Neural cell (in vitro differentiated cells): Measurements from ENCODE around the gene RASGEF1C. TPM values are rescaled to one million over a fixed set of nuclear protein-coding genes. Genes with fewer than 3 reads are reported as not detected.

Experiments
- H2AFZ ChIP-seq: fragments of 200-600, 300-800 bp; sonication (generic), shearing (Covaris generic); 2 replicates; pipeline ENCODE4 v1.6.0; 2014; ENCODE audit warnings: low read depth, mild to moderate bottlenecking, antibody characterized with exemption, low read length, moderate library complexity
- H3F3A ChIP-seq: fragments of 200-600 bp; shearing (Covaris generic); 2 replicates; pipeline ENCODE4 v1.6.1; 2016; ENCODE audit warnings: mild to moderate bottlenecking, moderate library complexity, mixed read lengths, antibody characterized with exemption, low read length; ENCODE audit not compliant: insufficient read depth, poor library complexity, severe bottlenecking
- H3K27ac ChIP-seq: fragments of 200-600, 300-800 bp; sonication (generic), shearing (Covaris generic); 2 replicates; pipeline ENCODE4 v1.5.1; 2014; ENCODE audit warnings: mild to moderate bottlenecking, low read length, moderate library complexity
- H3K27me3 ChIP-seq: fragments of 300-800, 200-600 bp; sonication (generic), shearing (Covaris generic); 2 replicates; pipeline ENCODE4 v1.6.0; 2014; ENCODE audit warnings: mild to moderate bottlenecking, low read depth, low read length, moderate library complexity; ENCODE audit not compliant: insufficient read depth
- H3K36me3 ChIP-seq: fragments of 300-800, 200-600 bp; sonication (generic), shearing (Covaris generic); 2 replicates; pipeline ENCODE4 v1.5.1; 2014; ENCODE audit warnings: mild to moderate bottlenecking, antibody characterized with exemption, low read length, moderate library complexity; ENCODE audit not compliant: insufficient read depth
- H3K4me2 ChIP-seq: fragments of 300-800, 200-600 bp; sonication (generic), shearing (Covaris generic); 2 replicates; pipeline ENCODE4 v1.6.0; 2014; ENCODE audit warnings: mild to moderate bottlenecking, low read length
- H3K4me3 ChIP-seq: fragments of 300-800, 200-600 bp; sonication (generic), shearing (Covaris generic); 2 replicates; pipeline ENCODE4 v1.5.1; 2014; ENCODE audit warnings: mild to moderate bottlenecking, low read length, moderate library complexity
- H3K79me2 ChIP-seq: fragments of 200-600 bp; shearing (Covaris generic); replicated peaks from 2 replicates; pipeline ENCODE4 v1.6.0; 2014; ENCODE audit warnings: mild to moderate bottlenecking, low read length, moderate library complexity; ENCODE audit not compliant: insufficient read depth
- H3K9ac ChIP-seq: fragments of 300-800, 200-600 bp; sonication (generic), shearing (Covaris generic); 2 replicates; pipeline ENCODE4 v1.6.1; 2016; ENCODE audit warnings: mild to moderate bottlenecking, low read length, mixed read lengths
- H3K9me2 ChIP-seq: fragments of 200-600 bp; shearing (Covaris generic); 2 replicates; pipeline ENCODE4 v1.6.1; 2016; ENCODE audit warnings: mild to moderate bottlenecking, low read length, mixed read lengths; ENCODE audit not compliant: insufficient read depth
- H3K9me3 ChIP-seq: fragments of 200-600, 300-800 bp; sonication (generic), shearing (Covaris generic); 2 replicates; pipeline ENCODE4 v1.6.1; 2016; ENCODE audit warnings: mild to moderate bottlenecking, mixed run types, low read length, moderate library complexity, mixed read lengths
- H4K20me1 ChIP-seq: fragments of 200-600 bp; shearing (Covaris generic); 2 replicates; pipeline ENCODE4 v1.6.1; 2016; ENCODE audit warnings: mild to moderate bottlenecking, mixed run types; ENCODE audit not compliant: insufficient read depth
- CTCF ChIP-seq: fragments of 450-650 bp; IDR thresholded peaks from 2 replicates; pipeline ENCODE4 v1.5.1; 2014; ENCODE audit warnings: antibody characterized with exemption, mild to moderate bottlenecking, moderate library complexity; ENCODE audit not compliant: poor library complexity, severe bottlenecking
- EP300 ChIP-seq: fragments of 450-650 bp; conservative IDR thresholded peaks from 2 replicates; pipeline ENCODE4 v1.6.1; 2014; ENCODE audit warnings: antibody characterized with exemption, mild to moderate bottlenecking, moderate library complexity; ENCODE audit not compliant: poor library complexity, severe bottlenecking
- EZH2 ChIP-seq: fragments of 200-600, 300-800 bp; shearing (Covaris generic), sonication (generic); IDR thresholded peaks from 2 replicates; pipeline ENCODE4 v1.6.1; 2014; ENCODE audit warnings: antibody characterized with exemption, low read length, borderline replicate concordance, mild to moderate bottlenecking; ENCODE audit not compliant: insufficient read depth, poor library complexity, severe bottlenecking
- MXI1 ChIP-seq: fragments of 450-650 bp; conservative IDR thresholded peaks from 2 replicates; pipeline ENCODE4 v1.6.1; 2014; ENCODE audit warnings: antibody characterized with exemption, mild to moderate bottlenecking; ENCODE audit not compliant: poor library complexity, severe bottlenecking
- POLR2AphosphoS5 ChIP-seq: IDR thresholded peaks from 2 replicates; pipeline ENCODE4 v1.6.1; 2012
- RAD21 ChIP-seq: fragments of 450-650 bp; conservative IDR thresholded peaks from 2 replicates; pipeline ENCODE4 v1.6.1; 2014; ENCODE audit warnings: antibody characterized with exemption, mild to moderate bottlenecking, moderate library complexity
- SMC3 ChIP-seq: fragments of 450-650 bp; conservative IDR thresholded peaks from 2 replicates; pipeline ENCODE4 v1.6.1; 2014; ENCODE audit warnings: antibody characterized with exemption, mild to moderate bottlenecking, moderate library complexity; ENCODE audit not compliant: poor library complexity
- TAF1 ChIP-seq: IDR thresholded peaks from 2 replicates; pipeline ENCODE4 v1.6.1; 2012; ENCODE audit warnings: low read depth
- polyA plus RNA-seq: library from polyadenylated mRNA; depleted of rRNA; stranded (reverse); fragments of >200 nt; gene quantifications from 2 replicates; pipeline ENCODE4 v1.2.3, GENCODE V29; 2014
- TF ChIP-seq, protein P1 (sequence below): IDR thresholded peaks from 2 replicates; pipeline ENCODE4 v1.6.1; 2012; ENCODE audit warnings: borderline replicate concordance

Gene RASGEF1C
- polyA plus RNA-seq, 1 donor from 2014 or later, result 5.3 TPM

DNA sequence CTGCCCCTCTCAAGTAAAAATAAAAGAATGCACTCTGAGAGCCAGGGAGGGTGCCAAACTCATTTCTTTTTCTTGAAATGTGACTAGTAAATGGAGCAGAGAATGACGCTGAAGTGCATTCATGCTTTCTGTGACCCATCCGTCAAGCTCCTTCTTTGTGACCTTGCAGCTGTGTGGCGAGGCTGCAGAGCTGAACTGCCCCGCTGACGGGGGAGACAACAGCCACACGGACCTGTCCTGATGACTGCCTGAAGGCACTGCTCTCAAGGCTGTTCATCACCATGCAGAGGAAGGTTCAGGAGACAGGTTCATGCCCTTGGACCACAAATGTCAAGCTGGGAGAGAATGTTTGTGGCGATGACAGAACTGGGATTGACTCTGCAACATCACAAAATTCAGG, 21.0 kb upstream of the RASGEF1C start:
- Histone ChIP-seq H3K4me3 (no peak overlapping the region), H3F3A (no peaks in the 10 kb centered on the region), H3K9me2 (no peaks in the 10 kb centered on the region), H4K20me1 (no peaks in the 10 kb centered on the region), H3K27ac (no peak overlapping the region), H3K27me3 (no peaks in the 10 kb centered on the region), H3K79me2 (no peaks in the 10 kb centered on the region), H3K9ac (no peak overlapping the region), H3K4me2 (no peak overlapping the region), H3K36me3 (peaks cover 6% of the 10 kb centered on the region), H2AFZ (no peak overlapping the region), H3K9me3 (no peaks in the 10 kb centered on the region)
- no peak for TF ChIP-seq EP300
- no peak for TF ChIP-seq EZH2
- TF ChIP-seq MXI1, result no peak
- no peak for TF ChIP-seq SMC3
- TF ChIP-seq TAF1, result no peak
- TF ChIP-seq CTCF, result no peak
- TF ChIP-seq RAD21, result no peak
- TF ChIP-seq POLR2AphosphoS5, result no peak
- TF ChIP-seq, protein P1, sequence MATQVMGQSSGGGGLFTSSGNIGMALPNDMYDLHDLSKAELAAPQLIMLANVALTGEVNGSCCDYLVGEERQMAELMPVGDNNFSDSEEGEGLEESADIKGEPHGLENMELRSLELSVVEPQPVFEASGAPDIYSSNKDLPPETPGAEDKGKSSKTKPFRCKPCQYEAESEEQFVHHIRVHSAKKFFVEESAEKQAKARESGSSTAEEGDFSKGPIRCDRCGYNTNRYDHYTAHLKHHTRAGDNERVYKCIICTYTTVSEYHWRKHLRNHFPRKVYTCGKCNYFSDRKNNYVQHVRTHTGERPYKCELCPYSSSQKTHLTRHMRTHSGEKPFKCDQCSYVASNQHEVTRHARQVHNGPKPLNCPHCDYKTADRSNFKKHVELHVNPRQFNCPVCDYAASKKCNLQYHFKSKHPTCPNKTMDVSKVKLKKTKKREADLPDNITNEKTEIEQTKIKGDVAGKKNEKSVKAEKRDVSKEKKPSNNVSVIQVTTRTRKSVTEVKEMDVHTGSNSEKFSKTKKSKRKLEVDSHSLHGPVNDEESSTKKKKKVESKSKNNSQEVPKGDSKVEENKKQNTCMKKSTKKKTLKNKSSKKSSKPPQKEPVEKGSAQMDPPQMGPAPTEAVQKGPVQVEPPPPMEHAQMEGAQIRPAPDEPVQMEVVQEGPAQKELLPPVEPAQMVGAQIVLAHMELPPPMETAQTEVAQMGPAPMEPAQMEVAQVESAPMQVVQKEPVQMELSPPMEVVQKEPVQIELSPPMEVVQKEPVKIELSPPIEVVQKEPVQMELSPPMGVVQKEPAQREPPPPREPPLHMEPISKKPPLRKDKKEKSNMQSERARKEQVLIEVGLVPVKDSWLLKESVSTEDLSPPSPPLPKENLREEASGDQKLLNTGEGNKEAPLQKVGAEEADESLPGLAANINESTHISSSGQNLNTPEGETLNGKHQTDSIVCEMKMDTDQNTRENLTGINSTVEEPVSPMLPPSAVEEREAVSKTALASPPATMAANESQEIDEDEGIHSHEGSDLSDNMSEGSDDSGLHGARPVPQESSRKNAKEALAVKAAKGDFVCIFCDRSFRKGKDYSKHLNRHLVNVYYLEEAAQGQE, result no peak

DNA sequence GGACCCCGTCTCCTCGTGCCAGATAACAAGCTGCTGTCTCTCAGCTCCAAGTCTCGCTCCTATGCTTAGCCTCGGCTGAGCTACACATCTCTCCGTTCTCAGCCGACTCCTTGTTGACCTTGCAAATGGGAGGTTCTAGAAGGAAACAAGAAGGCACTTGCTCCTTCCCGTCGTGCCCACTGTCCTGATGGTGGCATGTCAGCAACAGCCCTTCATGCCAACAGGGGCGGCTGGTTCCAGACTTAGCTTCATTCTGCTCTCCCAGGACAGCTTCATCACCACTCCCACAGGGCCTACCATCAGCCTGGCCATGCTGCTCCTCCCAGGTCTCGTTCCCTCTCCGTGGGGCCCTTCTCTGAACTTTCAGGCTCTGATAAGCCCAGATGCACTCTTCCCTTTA, 13.0 kb upstream of the RASGEF1C start:
- Histone ChIP-seq H3K79me2 (no peaks in the 10 kb centered on the region), H3K9ac (no peak overlapping the region), H3K27me3 (no peaks in the 10 kb centered on the region), H3F3A (no peaks in the 10 kb centered on the region), H3K4me2 (no peak overlapping the region), H3K4me3 (no peak overlapping the region), H3K9me3 (peaks cover 4% of the 10 kb centered on the region), H4K20me1 (no peaks in the 10 kb centered on the region), H3K27ac (no peak overlapping the region), H3K9me2 (no peaks in the 10 kb centered on the region), H3K36me3 (no peaks in the 10 kb centered on the region), H2AFZ (no peak overlapping the region)
- no peak for TF ChIP-seq TAF1
- no peak for TF ChIP-seq EP300
- TF ChIP-seq, protein P1, result no peak
- no peak for TF ChIP-seq RAD21
- TF ChIP-seq MXI1, result no peak
- no peak for TF ChIP-seq SMC3
